GM18873 (cell line): ENCODE results near the gene TRIM9.

Experiments
- ATAC-seq: cut with Tn5 transposase; IDR thresholded peaks from one replicate; pipeline ENCODE4 v1.9.1; 2021; ENCODE audit warnings: mild to moderate bottlenecking, moderate library complexity, moderate number of reproducible peaks; ENCODE audit not compliant: unreplicated experiment, low FRiP score

TRIM9 gene

DNA sequence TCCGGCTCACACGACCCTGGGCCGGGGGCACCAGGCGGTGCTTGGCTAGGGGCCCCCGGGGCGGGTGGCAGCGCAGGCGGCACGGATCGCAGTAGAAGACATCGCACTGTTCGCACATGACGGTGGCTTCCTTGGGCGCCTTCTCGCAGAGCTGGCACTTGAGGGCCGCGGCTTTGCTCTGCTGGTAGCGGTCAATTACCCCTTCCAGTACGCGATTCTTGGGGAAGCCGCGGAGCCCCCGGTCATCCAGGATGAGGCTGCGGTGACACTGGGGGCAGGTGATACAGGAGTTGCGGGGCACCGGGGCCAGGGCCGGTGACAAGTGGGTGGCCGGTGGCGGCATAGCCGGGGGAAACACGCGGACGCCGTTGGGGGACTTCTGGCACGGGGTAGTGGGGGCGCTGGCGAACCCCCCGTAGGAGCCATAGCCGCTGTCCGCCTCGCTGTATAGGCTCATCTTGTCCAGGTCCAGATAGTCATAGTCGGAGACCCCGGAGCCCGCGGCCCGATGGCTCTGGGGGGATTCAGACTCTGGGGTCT lies 553 bp downstream of the TRIM9 start:
- no peak for ATAC-seq

DNA sequence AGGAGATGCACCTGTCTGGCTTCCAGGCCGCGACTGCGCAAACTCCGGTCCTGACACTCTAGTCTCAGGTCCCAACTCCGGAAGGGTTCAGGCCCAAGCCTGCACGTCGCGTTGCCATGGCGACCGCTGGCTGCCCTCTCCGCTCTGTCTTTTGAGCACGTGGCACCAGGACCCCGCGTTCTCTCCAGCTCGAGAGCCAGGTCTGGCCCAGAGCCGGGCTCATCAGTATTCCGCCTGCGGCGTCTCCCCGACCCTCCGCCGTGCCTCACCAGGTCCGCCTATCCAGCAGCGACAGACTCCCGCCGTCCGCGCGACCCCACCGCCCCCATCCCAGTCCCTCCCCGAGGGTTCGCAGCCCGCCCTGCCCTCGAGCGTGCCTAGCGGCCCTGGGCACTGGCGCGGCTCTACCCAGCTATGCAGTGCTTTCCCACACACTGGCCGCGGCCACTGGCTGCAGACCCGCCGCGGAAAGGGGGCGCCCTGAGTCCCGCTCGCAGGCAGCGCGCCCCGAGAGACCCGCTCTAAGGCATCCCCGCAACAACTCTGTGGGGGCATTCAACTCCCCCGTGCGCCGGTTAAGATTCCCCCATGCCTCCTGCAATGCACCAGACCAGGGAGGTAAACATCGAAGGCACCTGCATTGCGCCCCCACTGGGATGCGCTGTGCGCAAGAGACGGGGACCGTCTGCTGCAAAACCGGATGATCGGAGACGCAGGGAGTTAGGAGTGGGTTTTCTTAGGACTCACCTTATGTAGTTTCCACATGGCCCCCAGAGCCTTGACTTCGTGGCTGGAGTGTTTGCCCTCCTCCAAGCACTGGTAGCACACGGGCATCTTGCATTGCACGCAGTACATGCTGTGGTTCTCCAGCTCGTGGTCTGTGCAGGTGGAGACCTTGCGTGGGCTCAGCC lies 1.3 kb downstream of the TRIM9 start:
- ATAC-seq, result no peak

DNA sequence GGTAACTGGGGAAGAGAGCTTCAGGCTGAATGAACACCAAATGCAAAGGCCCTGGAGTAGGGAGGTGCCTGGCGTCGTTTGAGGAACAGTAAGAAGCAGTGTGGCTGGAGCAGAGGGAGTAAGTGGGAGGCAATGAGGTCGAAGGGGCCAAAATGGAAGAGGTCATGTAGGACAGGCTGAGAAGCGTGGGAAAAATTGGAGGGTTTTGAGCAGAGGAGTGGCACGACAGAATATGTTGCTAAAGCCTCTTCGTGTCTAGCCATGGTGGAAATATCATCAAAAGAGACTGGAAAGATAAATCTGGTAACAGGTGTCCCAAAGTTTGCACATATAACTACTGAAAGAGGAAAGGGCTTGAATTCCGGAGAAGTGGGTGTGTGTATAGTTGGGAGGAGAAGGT lies 1.9 kb downstream of the TRIM9 start:
- no peak for ATAC-seq

DNA sequence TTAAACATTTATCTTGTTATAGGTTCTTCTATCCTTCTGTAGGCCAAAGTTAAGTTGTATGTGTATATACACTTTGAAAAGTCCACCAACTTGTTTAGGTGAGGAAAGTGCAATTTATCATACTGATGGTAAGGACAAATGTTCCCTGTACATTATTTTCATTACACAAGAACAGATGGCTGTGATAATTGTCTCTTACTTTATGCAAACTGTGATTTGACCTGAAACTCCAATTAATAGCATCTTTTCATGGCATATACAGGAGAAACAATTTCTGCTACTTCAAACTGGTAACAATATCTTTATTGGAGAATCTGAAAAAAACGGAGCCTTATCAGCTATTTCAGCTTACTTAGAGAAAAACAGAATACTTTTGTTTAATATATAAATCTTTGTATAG lies 5.6 kb downstream of the TRIM9 start:
- no peak for ATAC-seq

- no peak for ATAC-seq
Observed at GRCh38 chr14:51087031-51087441, 7.9 kb downstream of the TRIM9 start.

DNA sequence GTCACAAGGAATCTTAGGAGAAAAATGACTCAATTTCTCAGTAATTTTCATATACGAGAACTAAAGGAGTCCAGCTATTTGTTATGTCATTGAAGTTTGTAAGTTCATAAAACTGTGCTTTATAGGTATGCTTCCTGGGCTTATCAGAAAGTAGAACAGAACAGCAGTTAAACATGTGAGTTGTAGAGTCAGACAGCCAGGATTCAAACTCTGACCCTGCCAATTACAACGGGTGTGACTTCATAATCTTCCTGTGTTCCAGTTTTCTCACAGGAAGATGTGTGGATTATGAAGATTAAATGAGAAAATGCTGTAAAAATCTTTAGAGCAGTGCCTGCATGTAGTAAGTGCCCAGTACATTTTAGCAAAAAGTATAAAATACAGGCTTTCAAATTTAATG lies 8.9 kb downstream of the TRIM9 start:
- ATAC-seq, result no peak

- ATAC-seq, result no peak
Observed at GRCh38 chr14:51084962-51085361, 9.9 kb downstream of the TRIM9 start.

GRCh38 chr14:51084507-51084906 lies 10.4 kb downstream of the TRIM9 start:
- ATAC-seq, result no peak

DNA sequence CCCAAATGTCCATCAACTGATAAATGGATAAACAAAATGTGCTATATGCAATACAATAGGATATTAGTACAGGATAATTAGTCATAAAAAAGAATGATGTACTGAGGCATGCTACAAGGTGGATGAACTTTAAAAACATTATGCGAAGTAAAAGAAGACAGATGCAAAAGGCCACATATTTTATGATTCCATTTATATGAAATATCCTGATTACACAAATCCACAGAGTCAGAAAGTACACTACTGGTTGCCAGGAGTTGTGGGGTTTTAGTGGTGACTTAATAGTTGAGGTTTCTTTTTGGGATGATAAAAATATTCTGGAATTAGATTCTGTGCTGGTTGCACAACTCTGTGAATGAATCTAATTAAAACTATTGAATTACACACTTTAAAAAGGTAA lies 12.6 kb downstream of the TRIM9 start:
- no peak for ATAC-seq

GRCh38 chr14:51081712-51082111 lies 13.2 kb downstream of the TRIM9 start:
- ATAC-seq, result no peak

DNA sequence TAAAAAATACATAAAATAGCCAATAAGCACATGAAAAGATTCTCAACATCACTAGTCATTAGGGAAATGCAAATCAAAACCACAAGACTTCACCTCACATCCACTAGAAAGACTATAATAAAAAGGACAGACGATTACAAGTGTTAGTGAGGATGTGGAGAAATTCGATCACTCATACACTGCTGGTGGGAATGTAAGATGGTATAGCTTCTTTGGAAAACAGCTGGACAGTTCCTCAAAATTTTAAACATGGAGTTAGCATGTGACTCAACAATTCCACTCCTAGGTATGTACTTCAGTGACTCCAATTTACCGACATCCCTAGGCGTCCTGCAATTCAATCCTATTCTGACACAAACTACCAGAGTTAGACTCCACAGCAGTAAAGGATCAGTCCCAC lies 13.7 kb downstream of the TRIM9 start:
- ATAC-seq, result no peak

DNA sequence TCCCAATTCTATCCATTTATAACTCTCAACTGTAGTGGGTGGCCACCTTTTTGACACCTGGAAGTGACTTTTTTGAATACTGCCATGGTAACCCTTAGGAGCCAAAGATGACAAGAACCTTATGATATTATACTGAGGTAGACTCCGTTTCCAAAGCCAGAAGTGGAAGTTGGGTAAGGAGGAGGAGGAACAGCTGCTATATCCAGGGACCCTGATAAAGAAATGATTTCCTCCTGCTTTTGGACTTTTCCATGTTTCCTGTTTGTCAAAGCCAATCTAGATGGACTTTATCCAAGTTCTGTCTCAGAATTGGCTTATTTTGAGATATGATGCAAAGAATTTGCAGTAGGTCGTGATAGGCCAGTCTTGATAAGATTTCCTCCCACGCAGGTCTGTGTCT lies 14.3 kb downstream of the TRIM9 start:
- no peak for ATAC-seq

DNA sequence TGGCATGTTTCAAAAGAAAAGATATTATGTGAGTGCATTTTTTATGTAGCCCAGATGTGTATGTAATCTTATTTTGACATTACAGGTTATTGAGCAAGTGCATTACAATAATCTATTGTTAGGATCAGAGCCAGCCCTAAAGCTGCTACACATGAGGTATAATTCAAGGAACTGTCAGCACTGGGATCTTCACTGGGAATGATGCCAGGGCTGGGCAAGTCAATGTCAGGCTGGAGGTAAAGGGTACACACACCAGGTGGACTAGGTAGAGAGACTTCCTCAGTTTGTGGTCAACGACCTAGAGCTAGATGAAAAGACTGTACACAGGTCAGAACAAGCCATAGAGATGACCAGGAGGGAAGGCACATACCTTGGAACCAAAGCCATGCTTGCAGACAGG lies 15.4 kb downstream of the TRIM9 start:
- ATAC-seq, result no peak

DNA sequence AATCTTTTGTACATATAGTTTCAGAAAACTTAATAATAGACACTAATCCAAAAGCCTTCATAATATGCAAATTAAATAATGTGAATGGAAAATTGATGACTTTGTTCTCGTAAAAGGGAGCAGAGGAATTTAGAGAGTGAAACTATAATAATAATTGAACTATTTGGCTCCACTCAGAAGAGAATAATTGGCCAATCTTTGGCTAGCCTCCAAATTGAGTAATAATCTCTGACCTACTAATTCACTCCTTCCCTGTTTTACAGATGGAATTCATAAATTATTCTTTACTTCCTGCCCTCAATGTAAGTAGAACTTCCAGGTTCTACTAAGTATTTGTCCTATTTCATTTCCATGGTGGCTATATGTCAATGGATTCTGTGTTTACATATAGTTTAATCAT lies 15.8 kb downstream of the TRIM9 start:
- ATAC-seq, result no peak

DNA sequence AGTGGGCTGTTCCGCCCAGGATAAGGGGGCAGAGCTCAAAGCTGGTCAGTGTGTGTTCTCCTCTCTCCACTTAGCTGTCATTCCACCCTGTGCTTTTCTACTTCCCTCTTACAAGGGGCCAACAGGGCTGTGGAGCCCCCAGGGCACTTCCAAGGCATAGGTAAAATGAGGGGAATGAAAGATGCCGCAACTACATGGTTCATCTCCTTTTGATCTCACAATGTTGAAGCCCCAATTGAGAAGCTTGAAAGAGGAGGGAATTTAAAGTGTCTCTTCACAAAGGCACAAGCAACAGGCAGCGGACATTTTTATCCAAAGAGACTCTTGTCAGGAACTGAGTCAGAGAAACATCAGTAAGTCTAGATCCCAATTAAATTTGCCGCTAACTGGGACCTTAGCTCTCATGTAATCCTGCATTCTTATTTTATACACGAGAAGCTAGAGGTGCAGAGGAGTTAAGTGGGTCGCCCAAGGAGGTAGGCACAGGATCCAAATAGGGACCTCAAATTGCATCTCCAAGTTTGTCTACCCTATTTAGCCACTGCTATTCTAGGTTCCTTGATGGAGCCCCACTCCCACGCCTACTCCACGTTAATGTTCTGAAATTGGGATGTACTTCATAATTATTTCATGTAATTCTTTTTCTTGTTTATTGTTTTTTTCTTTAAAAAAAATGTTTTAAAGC lies 20.1 kb downstream of the TRIM9 start:
- no peak for ATAC-seq

DNA sequence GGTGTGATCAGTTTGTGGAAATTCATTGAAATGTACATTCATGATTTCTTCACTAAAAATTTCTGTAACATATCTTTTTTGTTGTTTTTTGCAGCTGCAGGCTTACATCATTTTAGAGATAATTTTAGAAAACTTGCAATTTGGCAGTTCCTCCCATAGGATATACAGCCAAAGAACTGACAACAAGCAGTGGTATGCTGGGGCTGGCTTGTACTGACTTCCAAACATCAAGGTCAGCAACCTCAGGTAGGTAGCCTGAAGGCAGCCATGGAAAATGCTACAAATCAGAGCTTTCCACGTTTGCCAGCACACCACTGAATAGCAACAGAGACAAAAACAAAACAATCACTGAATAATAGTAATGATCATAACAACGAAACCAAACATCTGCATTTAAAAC lies 21.2 kb downstream of the TRIM9 start:
- ATAC-seq, result no peak

DNA sequence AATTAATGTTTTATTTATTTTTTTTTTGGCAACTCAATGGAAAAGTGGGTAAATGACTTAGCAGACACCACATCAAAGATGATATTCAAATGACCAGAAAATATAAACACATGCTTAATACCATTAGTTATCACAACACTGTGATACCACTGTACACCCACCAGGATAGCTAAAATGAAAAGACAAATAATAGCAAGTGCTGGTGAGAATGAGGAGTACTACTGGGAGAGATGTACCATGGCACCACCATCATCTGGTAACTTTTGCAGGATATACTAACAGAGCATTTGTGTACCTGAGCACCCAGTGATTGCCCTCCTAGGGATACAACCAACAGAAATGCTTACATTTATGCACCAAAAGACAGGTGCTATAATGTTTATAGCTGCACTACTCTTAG lies 21.9 kb downstream of the TRIM9 start:
- no peak for ATAC-seq

DNA sequence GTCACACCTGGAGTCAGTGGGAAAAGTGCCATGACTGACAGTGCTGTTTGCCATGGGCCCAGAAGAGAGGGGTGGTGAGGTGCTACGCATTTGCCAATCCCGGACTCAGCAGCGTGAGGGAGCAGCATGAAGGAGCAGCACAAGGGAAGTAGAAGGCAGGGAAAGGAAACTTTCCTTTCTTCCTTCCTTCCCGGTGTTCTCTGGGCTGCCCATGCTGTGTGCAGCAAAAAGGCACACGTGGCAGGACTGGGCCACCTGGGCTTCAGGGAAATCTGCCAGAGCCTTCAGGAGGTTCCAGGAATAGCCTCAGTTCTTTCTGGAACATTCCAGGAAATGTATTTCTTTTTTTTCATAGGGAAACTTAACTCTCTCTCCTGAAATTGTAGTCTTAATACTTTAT lies 23.0 kb downstream of the TRIM9 start:
- ATAC-seq, result no peak

DNA sequence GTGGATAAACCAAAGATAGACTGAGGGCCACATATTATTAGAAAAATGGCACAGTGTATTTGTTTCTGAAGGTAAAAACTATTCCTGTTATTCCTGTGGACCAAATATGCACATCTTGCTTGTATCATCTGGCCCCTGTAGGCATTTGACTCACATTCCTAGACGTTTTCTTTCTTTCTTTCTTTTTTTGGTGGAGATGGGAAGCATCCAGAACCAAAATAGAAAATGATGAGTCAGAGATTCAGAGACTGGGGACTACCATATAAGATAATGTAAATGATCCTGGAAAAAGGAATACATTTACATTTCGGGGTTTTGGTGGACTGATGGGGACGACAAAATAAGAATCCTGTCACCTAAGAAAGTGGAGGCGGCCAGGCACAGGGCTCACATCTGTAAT lies 24.2 kb downstream of the TRIM9 start:
- no peak for ATAC-seq

DNA sequence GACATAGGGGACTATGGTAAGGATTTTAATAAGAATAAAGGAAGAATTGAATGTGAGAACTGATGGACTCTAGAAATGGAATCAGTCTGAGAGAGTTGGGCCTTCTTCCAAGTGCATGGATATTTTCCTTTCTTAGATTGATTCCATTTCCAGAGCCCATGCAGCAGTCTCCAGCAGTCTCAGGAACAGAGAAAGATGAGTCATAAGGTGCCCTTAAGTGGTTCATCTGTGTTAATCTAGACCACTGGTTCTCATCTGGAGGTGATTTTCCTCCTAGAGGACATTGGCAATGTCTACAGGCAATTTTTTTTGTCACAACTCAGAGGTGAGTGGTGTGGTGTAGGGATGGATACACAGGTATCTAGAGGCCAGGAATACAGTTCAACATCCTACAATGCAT lies 25.9 kb downstream of the TRIM9 start:
- no peak for ATAC-seq

DNA sequence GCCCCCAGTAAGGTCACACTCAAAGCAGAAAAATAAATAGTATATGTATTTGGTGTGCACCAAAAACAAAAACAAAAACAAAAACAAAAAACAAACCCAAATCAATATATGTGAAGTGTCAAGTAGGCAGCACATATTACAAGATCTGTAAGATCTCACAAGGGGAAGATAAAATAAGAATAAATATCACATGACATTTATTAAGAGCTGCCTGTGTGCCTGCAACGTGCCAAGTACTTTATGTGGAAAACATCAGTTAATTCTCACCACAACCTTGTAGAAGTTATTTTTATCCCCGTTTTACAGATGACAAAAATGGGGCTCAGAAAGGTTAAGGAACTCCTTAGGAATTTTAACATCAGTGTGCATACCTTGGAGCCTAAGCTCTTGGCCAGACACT lies 26.6 kb downstream of the TRIM9 start:
- ATAC-seq, result no peak

GRCh38 chr14:51067295-51067694 lies 27.6 kb downstream of the TRIM9 start:
- no peak for ATAC-seq
